PC-3 (cell line): ENCODE data around the gene MYO3B.
A peak's percentile ranks its signal among the peaks of the same experiment; 100 is the strongest.

Experiments used
- CTCF ChIP-seq: fragments of 300-600 bp; sonication (generic); conservative IDR thresholded peaks from 2 replicates; pipeline ENCODE4 v1.5.1; 2017; ENCODE audit warnings: antibody characterized with exemption, low read depth, mild to moderate bottlenecking, low read length
- EZH2 ChIP-seq: fragments of 300-600 bp; sonication (generic); IDR thresholded peaks from one replicate; pipeline ENCODE4 v1.6.1; 2017; ENCODE audit warnings: antibody characterized with exemption, mild to moderate bottlenecking, low read length; ENCODE audit not compliant: unreplicated experiment
- EZH2phosphoT487 ChIP-seq: fragments of 300-600 bp; sonication (generic); IDR thresholded peaks from 2 replicates; pipeline ENCODE4 v1.6.1; 2018; ENCODE audit warnings: mild to moderate bottlenecking, antibody characterized with exemption, low read length, borderline replicate concordance

- peak; percentile 30 for TF ChIP-seq CTCF
- TF ChIP-seq EZH2 = no peak
- TF ChIP-seq EZH2phosphoT487 = no peak
Observed at GRCh38 chr2:170461889-170462288, 283.9 kb downstream of the MYO3B start.
